Right hindlimb (tissue), 1 donor: ENCODE results near the gene IMMP2L.
"Not testable (repeated sequence)": the region's sequence is repeated elsewhere in the genome, so short reads cannot be mapped to it uniquely, and the experiment has no call there.

Experiments used
- DNase-seq: peaks from one replicate; pipeline ENCODE4 v3.0.0-alpha.2; 2018

Gene IMMP2L

DNA sequence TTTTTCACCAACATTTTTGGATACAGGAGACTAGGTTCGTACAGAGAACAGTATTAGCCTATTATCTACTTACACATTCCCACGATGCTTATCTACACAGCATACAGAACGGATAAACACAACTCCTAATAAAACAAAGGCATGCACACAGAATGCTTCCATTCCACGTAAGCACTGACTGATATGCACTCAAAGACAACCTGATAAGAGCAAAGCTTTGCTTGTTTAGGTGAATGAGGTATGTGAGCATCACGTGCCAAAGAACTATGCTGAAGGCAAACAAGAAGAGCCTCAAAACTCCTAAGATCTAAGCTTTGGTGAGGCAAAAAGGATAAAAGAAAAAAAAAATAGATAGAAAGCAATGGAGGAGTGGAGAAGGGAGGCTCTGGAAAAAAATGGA, 884.9 kb downstream of the IMMP2L start:
- DNase-seq, result no peak

DNA sequence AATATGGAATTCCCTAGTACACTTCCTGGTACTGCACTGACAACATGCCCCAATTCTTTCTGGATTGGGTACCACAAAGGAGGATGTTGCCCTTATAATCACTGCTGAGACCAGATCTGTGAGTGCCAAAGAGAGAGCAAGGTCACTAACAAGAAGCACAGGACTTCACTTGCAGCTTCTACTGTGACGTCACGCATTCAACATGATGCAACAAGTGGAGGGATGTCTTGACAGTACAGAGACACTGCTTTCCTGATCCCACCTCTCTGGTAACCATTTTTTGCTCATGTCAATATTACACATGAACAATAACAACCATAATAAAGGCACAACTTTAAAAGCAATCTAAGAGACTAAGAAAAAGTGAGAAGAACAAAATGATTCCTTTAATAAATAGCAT, 885.5 kb downstream of the IMMP2L start:
- no peak for DNase-seq

DNA sequence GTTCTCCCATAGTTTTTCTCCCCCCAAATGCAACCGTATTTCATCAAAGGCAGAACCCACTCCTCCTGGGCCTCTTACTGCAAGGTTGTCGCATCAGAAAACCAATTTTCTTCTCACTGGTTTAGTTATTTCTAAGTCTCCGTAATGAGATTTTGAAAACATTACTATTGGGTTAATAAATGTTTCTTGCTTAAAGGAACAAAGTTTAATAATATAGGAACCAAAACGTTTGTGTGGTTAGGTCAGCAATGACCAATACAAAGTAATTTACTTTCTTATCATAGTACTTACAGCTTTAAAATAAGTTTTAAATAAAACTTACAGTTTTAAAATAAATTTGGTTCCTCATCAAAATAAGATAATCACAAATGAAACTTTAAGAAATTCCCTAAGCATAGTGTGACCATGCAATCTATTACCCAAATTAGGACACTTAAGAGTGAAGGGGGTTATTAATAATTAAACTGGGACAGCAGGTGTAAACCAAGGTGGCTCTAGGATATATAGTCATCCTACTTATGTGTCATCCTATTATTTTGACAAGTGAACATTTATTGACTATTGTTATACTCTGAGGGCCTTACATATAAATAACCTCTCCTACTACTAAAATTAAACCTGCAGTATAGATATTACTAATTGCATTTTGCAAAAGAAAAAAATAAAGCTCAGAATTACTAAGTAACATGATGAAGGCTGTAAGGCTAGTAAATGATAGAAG, 886.7 kb downstream of the IMMP2L start:
- no peak for DNase-seq

DNA sequence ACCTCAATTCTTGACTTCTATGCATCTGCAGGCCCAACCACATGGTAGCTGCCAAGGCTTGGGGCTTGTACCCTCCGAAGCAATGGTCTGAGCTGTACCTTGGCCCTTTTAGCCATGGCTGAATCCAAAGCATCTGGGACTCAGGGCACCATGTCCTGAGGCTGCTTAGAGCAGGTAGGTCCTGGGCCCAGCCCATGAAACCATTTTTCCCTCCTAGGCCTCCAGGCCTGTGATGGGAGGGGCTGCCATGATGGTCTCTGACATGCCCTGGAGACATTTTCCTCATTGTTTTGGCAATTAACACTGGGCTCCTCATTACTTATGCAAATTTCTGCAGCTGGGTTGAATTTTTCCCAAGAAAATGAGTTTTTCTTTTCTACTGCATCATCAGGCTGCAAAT, 889.1 kb downstream of the IMMP2L start:
- DNase-seq, result no peak

DNA sequence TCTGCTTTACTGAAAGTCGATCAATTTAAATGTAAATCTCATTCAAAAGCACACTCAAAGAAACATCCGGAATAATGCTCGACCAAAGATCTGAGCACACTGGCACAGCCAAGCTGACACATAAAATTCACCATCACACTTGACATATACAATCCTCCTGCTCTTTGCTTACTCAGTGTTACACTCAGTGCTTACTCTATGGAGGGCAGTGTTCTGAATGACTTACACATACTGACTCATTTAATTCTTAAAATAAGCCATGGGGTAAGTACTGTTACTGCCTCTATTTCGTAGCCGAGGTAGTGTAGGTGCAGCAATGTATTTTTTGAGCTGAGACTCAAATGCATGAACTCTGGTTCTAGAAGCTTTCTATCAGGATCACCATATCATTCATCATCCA, 892.9 kb downstream of the IMMP2L start:
- no peak for DNase-seq

DNA sequence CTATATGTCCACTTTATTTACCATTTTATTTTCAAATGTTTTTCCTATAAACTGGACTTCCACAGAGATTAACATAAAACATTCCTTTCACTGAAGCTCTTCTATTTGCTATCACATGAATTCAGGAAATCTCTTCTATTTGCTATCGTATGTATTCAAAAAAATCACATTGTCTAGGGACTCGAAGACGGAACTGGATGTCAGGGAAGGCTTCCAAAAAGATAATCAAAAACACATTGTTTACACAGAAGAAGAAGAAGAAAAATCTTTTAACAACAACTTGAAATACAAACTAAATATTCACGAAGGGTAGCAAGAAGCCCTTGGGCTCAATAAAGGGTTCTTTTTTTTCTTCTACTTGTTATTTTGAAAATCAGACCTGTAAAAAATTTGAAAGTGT, 897.5 kb downstream of the IMMP2L start:
- DNase-seq, result no peak

DNA sequence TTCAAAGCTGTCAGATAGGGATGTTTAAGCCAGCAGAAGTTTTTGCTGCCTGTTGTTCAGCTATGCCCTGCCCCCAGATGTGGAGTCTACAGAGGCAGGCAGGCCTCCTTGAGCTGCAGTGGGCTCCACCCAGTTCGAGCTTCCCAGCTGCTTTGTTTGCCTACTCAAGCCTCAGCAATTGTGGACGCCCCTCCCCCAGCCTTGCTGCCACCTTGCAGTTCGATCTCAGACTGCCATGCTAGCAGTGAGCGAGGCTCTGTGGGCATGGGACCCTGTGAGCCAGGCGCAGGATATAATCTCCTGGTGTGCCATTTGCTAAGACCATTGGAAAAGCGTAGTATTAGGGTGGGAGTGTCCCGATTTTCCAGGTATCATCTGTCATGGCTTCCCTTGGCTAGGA, 901.7 kb downstream of the IMMP2L start:
- not testable (repeated sequence) for DNase-seq

DNA sequence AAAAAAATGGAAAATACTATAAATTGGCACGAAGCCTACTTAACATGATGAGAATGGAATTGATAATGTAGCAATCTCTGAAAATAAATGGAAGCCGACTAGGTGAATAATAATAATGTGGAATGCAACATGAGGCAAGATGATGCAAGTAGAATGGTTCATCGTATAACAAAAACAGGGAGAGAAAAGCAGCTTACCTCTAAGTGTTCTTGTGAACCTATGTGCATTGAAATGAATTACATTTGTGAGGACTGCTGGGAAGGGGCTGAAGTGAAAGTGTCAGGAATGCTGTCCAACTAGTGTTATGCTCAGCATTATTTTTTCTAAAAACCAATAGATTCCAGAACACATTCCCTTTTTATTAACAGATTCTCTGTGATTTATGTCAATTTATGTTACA, 912.0 kb downstream of the IMMP2L start:
- DNase-seq, result no peak

DNA sequence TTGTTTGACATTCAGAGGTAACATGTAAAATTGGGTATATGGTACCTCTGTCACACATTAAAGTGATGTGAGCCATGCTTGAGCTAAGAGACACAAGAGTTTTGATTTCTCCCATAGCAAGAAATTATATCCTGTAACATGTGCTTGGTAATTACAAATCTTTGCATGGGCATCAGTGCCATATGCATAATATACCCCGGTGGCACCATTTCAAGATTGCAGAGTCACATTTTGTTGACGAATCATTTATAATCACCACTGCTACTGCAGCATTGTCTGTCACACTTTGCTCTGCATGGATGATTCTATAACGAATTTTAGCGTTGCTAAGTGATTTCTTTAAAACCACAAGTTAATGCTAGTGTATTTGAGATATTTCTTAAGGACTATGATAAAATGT, 915.0 kb downstream of the IMMP2L start:
- no peak for DNase-seq

DNA sequence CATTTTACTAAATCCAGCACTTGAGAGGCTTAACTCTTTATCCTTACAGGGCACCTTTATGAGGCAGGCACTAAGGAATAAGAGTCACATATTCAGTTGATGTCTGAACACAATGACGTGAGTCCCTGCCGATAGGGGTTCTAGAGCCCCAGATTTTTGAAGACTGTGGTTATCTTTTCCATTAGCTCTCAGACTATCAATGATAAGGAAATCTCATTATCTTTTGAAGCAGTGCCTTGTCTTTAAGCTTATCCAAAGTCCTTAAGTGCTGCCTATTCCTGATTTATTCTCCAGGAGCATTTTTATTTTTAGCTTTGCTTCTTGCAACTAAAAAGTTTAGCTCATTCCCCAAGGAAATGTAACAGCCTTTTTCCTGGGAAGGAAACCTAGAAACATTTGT, 915.5 kb downstream of the IMMP2L start:
- no peak for DNase-seq

DNA sequence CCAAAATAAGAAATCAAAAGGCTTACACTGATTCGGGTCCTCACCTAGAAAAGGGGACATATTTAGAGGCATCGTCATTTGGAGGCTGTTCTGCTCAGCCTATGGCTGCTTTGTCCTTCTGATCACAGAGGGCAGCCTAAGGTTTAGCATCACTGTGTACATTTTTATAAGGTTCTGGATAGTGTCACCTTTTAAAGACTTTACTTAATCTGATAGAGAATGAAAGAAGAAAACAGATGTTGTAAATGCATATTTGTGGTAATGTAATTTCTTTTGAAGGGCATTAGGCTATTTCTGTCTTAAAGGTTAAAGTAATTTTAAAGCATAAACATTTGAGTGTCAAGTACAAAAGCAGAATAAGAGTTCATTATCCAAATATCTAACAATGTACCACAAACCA, 916.7 kb downstream of the IMMP2L start:
- no peak for DNase-seq

DNA sequence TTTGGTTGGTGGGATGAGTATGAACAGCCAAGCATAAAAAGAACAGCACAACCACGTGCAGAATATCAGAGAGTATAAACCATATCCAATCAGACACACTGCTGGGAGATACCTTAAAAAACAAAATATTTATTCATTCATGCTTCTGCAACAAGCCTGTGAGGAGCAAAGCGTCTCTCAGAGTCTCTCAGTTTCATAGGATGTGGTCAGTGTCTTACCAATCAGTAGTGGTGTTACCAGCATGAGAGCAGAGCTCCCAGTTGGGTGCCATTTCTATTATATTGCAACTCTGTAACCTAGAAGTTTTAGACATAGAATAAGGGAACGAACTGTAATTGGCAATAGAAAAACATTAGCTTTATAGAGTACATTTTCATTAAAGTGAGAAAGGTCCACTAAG, 917.2 kb downstream of the IMMP2L start:
- DNase-seq, result no peak

DNA sequence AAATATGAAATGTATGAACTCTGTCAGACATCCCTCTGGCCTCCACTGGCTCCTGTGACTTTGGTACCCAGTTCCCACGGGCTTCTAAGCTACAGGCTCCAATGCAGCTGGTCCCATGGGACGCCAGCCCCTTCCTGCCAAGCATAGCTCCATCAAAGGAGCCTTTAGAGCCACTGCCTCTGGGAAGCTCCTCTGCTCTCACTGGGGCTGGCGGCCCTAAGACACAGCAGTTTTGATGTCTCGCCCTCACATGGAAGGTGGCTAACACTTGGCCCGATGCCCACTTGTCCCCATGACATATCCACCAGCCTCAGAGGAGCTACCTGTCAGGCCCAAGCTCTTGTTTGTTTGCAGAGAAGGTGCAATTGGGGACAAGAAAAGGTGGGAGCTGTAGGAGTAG, 925.0 kb downstream of the IMMP2L start:
- no peak for DNase-seq

DNA sequence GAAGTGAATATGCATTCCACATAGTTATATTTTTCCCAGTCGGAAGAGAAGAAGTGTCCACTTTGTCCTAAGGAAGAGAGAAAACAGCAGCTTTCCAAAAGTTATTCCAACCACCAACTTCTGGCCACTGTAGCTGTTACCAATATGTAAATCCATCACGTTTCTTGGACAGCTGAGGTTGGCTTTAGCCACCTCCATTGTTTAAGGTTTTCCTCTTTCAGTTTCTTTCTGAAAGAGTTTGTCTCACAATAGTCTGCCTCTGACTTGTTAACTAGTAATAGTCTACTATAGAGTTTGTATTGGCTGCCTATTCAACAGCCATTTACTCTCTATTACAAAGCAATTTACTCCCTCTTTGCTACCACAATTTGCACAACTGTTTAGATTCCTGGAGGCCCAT, 929.0 kb downstream of the IMMP2L start:
- no peak for DNase-seq

DNA sequence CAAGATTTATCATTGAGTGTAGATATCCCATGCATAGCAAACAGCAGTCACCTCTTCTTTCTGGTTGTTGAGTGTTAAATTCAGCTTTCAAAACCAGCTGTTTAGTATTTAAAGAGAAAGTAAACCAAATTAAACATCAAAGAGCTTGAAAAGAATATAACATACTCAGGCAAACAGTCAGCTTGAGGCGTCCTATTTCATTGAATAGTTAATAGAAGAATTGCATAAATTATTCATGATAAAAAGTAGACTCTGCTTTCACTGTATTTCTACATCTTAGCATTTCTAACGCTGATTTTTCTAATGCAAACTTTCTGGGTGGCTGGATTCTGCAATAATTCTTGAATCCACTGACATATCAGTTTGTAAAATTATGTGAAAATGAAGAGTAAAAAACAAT, 935.9 kb downstream of the IMMP2L start:
- no peak for DNase-seq

DNA sequence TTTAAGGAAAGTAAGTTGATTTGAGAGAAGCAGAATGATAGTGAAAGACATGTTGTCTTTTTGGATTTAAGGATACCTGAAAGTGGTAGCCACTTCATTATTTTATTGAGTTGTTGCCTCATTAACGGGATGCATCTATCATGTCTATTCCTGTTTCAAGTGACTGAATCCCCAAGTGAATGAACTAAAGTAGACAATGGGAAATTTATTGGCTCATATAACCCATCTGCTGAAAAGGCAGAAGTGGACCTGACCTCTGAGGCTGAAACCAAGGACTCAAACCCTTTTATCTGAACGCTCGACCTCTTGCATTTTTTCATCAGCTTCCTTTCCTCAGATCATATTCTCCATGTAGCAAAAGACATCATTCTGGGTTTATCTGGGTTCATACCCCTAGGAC, 937.0 kb downstream of the IMMP2L start:
- DNase-seq, result no peak

DNA sequence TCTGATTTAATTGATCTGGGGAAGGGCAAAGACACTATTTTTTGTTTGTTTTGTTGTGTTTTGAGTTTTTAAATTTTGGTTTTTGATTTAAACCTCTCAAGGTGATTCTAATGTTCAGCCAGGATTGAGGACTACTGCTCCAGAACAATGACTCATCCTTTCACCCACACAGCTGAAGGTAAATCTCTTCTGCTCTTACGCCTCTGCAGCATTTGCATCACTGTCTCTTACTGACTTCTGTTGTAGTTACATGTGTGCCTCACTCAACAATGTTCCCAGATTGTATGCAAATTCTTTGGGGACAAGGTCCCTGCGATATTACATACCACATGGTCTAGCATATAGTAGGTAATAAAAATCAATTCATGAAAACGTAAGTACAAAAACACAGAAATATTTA, 938.9 kb downstream of the IMMP2L start:
- no peak for DNase-seq

DNA sequence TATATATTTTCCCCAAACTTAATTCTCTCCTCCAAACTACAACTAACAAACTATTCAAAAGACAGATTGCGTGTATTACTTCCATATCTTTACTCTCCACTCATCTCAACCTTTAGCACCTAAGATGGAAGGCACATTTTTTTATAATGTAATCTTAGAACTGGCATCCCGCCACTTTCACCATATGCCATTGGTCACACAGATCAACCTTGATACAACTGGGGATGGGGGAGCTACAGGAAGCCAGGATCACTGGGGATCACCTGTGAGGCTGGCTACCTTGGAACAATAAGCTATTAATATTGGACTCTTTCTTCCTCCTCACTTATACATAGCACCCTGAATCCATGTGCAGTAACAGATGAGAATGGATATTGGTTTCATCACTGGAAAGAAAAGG, 941.0 kb downstream of the IMMP2L start:
- no peak for DNase-seq

DNA sequence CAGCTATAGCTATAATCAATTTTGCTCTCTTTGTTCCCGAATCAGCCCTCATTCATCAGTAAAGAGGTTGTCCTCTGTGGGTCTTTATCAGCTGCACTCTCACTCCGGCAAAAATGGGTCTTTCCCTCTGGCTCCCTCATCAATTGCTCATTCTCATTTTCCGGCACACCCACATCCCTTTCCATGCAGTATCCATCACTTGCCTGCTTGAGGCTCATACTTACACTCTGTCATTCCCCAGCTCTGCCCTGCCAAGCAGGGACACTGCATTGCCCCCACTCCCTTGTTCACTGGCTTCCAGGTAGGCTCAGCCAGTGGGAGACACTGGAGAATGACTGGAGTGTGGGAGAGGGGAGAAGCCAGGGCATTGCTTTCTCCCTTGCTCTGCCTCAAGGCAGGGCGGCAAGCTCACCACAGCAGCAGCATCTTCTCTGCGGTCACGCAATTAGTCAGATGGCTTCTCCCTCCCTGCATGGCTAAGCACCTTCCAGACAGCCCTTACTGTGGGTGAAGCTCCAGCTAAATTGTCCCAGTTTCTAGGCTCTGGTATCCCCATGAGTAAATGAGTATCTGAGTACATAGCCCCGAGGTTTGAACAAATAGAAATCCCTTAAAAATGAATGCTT, 942.1 kb downstream of the IMMP2L start:
- no peak for DNase-seq
